Testis (tissue), 2 donors: ENCODE results near the gene DGUOK.

Experiments used
- POLR2A ChIP-seq: fragments of 450-650 bp; IDR thresholded peaks from one replicate; pipeline ENCODE4 v1.6.1; 2017; ENCODE audit warnings: antibody characterized with exemption, mild to moderate bottlenecking, moderate library complexity
- TF ChIP-seq, protein P1 (sequence below), 3 experiments: fragments of 450-650 bp in 2 of 3; fragments of 200-600 bp in 1 of 3; sonication (generic) in 1 of 3; IDR thresholded peaks; one replicate each; pipeline ENCODE4 v1.5.1; 2016 to 2019; ENCODE audit warnings: antibody characterized with exemption in 3 of 3, mild to moderate bottlenecking in 2 of 3, moderate library complexity in 1 of 3

DNA sequence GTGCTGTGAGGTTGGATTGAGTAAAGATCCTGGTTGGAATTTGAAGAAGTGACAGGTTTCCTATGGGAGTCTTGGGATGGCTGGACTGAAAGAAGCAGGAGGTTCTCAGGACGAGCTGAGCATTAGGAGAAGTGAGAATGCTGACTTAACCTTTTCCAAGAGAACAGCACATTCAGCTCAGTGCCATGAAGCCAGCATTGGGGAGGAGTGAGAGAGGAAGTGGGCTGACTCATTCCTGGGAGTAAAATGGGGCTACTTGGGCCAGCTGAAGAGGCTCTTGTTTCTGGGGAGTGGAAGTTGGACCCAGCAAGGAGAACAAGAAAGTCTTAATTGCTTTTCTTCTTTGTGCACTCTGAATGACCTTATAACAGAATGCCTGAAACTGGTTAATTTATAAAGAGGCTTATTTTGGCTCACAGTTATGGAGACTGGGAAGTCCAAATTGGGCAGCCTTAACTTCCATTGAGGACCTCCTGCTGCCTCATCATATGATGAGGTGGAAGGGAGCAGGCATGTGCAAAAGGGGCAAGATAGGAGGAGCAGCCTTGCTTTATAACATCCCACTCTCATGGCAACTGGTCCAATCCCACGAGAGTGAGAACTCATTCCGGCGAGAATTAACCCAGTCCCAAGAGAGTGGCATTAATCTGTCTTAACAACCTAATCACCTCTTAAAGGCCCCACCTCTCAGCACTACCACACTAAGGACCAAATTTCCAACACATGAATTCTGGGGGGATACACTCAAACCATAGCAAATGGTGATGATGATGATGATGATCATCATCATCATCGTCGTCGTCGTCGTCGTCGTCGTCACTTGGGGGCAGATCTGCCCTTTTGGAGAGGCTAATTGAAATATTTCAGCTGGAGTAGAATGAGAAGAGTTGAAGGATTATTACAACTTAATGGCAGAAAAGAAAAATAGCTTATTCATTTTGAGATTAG is 26.1 kb downstream of the DGUOK start:
- TF ChIP-seq, protein P1, sequence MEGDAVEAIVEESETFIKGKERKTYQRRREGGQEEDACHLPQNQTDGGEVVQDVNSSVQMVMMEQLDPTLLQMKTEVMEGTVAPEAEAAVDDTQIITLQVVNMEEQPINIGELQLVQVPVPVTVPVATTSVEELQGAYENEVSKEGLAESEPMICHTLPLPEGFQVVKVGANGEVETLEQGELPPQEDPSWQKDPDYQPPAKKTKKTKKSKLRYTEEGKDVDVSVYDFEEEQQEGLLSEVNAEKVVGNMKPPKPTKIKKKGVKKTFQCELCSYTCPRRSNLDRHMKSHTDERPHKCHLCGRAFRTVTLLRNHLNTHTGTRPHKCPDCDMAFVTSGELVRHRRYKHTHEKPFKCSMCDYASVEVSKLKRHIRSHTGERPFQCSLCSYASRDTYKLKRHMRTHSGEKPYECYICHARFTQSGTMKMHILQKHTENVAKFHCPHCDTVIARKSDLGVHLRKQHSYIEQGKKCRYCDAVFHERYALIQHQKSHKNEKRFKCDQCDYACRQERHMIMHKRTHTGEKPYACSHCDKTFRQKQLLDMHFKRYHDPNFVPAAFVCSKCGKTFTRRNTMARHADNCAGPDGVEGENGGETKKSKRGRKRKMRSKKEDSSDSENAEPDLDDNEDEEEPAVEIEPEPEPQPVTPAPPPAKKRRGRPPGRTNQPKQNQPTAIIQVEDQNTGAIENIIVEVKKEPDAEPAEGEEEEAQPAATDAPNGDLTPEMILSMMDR (IDR thresholded peaks at IDR 0.05) = no peak
- TF ChIP-seq POLR2A = no peak
